NCI-H1694 treated with DMSO at 0.1 percent for 48 hours (cell line): Measurements from ENCODE around the gene GPR171.
A peak's percentile ranks its signal among the peaks of the same experiment; 100 is the strongest.
"Not testable (repeated sequence)": the region's sequence is repeated elsewhere in the genome, so short reads cannot be mapped to it uniquely, and the experiment has no call there.

Experiments used
- DNase-seq: peaks from one replicate; lab custom pipeline; 2025; lab: John Stamatoyannopoulos, UW

GPR171 gene, protein sequence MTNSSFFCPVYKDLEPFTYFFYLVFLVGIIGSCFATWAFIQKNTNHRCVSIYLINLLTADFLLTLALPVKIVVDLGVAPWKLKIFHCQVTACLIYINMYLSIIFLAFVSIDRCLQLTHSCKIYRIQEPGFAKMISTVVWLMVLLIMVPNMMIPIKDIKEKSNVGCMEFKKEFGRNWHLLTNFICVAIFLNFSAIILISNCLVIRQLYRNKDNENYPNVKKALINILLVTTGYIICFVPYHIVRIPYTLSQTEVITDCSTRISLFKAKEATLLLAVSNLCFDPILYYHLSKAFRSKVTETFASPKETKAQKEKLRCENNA

DNA sequence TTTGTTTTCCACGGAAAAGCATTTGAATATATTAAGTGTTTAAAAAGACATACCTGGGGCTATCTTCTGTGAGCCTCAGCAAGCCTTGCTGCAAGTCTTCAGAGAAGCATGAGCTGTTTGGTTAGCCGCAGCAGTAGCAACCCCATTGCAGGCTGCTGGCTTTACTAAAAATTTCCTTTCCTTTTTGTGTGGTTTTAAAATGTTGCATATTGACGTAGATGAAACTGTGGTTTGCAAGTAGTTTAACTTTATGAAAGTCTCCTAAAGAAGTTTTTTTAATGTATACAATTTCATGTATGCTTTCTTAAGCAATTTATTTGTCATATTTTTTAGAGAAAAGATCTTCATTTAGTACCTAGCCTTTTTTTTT lies at the start of gene GPR171:
Gene GPR171, minus strand, starts transcription at position 166 of the 370 bp plus-strand sequence. CDS start 3,830 bp downstream, outside the sequence.
- no peak for DNase-seq

DNA sequence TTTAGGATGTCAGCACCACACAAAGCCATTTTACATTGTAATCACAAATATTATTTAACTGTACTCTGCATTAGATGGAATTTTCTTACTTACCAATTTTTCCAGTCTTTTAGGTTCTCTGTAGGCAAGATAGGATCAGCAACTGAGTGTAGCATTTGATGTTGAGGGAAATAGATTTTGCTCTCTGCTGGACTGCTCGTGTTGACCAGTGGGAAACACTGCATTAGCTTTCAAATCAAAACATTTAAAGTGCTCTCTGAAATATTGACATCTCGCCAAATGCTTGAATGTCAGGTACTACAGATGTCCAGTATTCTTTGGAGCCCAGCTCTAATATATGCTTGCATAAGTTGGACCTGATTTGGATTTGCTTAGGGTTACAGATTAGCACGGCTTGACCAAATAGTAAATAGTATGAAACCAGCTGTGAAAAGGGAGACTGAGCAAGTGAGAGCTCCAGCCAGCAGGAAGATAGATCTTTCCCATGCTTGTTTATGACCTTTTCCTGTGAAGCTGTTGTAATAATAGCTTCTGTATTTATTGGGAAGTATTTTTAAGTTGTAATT lies 45.8 kb upstream of the GPR171 start:
- DNase-seq = no peak

DNA sequence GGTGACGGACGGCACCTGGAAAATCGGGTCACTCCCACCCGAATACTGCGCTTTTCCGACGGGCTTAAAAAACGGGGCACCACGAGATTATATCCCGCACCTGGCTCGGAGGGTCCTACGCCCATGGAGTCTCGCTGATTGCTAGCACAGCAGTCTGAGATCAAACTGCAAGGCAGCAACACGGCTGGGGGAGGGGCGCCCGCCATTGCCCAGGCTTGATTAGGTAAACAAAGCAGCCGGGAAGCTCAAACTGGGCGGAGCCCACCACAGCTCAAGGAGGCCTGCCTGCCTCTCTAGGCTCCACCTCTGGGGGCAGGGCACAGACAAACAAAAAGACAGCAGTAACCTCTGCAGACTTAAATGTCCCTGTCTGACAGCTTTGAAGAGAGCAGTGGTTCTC lies 39.0 kb upstream of the GPR171 start:
- DNase-seq = not testable (repeated sequence)

DNA sequence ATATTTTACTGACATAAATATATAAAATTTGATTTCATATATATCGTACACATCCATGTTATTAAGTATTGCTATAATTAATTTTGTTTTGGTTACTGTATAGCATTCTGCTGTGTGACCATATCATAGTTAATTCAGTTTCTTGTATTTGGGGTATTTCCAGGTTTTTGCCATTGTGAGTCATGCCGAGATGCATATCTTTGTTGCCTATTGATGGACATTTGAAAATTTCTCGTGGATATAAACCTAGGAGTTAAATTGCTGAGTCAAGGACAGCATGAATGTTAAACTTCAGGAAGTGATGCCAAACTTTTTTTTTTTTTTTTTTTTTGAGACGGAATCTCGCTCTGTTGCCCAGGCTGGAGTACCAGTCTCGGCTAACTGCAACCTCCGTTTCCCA lies 33.7 kb upstream of the GPR171 start:
- DNase-seq = no peak

DNA sequence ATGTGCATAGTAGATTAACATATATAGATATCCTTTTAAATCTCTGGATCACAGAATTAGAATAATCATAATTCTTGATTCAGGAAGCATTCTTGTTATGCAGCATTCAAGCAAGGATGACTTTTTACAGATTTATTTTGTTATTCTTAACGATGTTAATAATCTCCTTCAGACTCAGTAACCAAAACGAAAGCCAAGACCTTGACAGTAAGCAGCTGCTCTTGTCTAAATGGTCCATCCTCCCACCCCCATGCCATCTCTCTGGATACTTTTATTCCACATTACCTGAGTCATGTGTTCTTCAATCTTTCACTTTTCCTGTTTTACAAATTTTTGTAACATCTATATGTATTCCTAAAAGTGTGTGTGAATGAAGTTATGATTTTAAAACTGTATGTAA lies 33.3 kb upstream of the GPR171 start:
- no peak for DNase-seq

DNA sequence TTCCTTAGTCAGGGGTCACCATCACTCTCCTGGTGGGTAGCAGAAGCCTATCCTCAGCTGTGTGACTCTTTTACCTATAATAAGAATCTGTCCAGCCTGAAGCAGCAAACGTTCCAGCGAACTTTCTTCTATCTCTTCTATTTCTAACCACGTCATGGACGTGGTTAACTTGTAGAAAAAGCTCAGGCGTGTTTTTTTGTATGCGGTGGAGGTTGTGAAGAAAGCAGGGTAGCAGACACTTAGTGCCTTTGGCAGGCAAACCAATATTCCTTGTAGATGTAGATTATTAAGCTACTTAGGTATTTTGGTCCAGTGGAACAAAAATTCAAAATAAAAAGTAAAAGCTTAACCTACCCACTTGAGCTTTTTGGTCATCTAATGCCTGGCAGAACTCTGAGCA lies 31.8 kb upstream of the GPR171 start:
- DNase-seq = no peak

DNA sequence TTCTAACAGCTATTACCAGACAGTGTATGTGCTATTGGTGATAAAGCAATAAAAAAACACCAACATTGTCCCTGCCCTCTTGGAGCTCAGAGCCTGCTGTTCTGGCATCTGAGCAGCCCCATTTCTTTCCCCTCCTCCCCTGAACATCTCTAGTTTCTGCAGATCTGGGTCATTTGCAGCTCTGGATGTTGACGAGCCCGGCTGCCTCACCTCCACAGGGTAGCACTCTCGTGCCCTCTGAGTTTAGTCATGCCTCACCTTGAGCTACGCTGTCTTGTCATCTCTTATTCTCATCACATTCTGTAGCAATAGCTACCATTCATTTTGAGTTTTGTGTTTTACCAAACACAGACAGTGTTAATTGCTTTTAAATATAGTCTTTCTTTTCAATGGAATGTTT lies 30.0 kb upstream of the GPR171 start:
- DNase-seq = no peak

DNA sequence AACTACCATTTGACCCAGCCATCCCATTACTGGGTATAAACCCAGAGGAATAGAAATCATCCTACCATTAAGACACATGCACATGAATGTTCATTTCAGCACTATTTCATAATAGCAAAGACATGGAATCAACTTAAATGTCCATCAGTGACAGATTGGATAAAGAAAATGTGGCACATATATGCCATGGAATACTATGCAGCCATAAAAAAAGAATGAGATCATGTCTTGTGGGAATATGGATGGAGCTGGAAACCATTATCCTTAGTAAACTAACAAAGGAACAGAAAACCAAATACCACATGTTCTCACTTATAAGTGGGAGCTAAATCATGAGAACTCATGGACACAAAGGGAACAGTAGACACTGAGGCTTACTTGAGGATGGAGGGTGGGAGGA lies 29.4 kb upstream of the GPR171 start:
- not testable (repeated sequence) for DNase-seq

DNA sequence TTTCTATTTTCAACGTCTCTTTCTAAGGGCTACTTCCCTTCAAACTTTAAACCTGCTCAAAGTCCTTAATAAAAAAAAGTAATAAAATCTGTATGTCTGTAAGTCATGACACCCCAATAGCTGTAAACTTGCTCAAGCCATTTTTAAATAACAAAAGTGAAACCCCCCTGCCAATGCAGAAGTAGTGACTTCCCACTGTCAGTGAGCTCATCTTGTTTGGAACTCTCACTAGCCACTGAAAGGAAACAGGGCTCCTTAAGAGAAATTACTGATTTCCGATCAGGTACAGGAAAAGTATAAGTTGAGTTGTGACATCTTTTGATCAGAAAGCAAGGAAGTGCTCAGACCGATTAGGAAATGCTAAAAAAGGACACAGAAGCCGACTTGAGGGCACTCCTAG lies 27.6 kb upstream of the GPR171 start:
- DNase-seq = no peak

DNA sequence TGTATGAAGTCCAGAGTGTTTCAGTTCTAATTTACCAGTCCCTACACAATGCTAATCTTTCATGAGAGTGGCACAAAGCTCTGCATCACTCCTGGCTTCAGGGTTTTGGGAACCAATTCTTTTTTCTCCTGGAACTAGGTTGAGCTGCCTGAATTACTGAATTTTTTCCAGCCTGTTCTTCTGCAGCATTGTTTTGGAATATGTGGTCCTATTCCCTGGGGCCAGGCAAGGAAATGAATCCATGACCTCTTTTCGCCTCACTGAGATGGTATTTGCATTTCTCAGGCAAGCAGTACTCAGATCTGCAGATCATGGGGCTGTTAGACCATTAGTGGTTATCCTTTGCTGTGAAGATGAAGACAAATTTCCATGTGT lies 25.6 kb upstream of the GPR171 start:
- DNase-seq = no peak

DNA sequence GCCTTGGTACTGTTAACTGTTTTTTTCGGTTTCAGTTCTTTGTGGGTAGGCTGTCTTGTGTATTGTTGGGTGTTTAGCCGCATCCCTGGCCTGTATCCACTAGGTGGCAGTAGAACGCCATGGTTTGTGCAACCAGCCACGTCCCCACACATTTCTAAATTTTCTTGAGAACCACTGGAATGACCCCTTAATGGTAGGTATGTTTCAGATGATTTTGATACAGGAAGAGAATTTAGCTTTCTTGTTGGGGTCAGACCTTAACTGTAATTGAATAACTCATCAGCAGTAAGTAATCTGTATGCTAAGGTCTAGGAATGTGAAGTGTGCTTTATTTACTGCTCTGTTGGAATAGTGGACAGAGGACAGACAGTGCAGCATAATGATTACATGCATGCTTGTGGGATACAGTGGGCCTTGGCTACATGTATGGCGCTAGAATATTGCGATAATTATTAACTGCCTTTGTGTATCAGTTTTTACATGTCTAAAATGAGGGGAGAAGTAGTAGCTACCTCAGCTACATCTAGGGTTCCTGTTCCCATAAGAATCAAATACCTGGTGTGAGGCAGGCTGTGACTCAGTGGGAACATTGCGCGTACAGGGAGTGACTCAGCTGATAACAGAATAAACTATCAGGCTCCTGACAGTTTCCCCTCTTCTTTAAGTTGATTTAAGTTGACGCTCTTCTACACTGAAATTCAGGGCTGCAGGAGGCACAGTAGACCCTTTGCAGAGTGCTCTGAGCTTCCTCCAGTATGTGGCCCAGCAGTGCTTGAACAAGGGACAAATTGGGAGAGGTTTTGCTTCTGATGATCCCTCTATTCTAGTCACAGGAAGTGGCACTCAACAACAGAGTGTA lies 25.0 kb upstream of the GPR171 start:
- peak; percentile 48 for DNase-seq

DNA sequence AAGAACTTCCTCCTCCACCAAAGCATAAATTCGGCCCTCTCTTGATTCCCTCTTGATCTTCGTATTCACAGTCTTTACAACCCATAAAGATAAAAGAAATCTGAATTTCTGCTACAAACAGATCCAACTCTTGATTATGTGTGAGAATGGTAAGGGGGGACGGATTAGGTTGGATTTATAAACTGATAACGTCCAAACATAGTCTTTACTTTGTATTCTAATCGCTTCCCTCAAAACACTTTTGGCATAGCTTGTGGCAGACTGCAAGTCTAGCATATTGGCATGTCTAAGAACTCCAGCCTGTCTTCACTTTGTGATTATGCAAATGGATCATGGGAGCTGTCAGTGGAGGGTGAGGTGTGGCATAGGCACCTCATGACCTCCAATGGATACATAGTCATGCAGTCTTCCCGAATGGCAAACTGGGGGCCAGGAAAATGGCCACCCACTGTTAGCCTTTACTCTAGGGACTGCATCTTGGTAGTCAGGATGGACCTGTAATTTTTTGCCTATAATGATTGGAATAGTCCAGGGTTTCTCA lies 24.3 kb upstream of the GPR171 start:
- DNase-seq = no peak

DNA sequence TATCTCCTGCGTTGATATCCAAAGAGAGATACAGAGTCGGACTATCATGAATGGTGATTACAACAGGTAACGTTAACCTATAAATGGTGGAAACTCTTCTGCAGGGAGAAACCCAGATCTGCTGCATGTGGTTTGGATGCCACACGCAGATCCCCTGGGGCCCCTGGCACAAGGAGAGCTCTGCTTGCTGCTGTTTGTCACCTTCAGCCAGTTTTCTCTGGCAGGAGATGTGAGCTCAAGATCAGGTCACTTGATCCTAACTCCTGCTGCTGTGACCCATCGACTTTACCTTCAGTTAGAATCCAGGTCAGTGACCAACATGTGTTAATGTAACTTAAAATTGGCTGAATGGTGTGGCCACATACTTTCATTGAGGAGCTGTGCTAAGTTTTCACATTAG lies 23.8 kb upstream of the GPR171 start:
- no peak for DNase-seq

DNA sequence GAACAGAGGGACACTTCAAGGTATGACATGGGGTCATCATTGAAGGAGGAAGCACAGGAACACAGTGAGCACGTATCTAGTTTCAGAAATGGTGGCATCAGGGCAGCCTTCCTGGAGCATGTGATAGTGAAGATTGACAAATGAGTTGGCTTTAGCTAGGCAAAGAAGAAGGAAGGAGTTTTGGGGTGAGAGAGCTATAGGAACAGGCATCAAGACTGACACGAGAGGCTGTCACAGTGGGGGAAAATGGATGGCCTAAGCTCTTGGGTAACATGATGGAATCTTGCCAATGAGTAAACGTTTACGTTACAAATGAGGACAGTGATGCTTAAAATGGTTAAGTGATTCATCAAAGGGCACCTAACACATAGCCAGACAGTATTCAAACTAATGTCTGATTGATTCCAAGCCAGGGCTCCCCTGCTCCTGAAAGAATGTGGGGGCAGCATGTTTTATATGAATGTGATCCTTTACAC lies 23.1 kb upstream of the GPR171 start:
- DNase-seq = no peak

DNA sequence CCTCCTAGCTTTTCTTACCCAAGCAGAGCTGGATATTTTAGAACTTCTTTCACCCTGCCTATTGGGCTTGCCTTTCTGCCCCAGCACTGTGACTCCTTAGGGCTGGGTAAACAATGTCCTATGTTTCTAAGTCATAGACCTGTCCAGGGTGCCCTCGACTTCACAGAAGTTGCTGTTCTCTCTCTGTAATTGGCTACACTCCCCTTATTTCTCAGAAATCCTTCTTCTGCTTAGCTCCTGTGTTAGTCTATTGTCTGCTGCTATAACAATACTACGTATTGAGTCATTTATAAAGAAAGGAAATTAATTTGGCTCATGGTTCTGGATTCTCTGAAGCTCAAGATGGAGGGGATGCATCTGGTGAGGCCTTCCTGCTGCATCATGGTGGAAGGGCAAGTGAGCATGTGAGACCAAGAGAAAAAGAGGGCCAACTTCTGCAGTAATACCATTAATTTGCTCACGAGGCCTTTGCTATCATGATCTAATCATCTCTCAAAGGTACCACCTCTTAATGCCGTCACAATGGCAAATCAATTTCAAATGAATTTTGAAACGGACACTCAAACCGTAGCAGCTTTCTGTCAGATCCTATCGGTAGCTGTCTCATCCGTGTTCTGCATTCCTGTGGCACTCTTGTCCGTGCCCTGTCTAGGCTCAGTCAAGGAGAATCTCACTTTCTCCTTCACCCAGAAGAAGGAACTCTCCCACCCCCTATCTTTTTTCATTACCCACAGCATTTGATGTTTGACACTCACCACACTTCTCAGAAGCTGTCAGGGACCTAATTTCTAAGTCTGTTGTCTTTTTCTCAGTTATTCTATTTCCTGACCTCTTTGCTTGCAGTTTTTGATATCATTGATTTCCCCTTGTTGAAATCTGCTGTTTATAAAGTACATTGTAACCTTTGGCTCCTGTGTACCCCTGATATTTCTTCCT lies 22.3 kb upstream of the GPR171 start:
- DNase-seq = no peak

DNA sequence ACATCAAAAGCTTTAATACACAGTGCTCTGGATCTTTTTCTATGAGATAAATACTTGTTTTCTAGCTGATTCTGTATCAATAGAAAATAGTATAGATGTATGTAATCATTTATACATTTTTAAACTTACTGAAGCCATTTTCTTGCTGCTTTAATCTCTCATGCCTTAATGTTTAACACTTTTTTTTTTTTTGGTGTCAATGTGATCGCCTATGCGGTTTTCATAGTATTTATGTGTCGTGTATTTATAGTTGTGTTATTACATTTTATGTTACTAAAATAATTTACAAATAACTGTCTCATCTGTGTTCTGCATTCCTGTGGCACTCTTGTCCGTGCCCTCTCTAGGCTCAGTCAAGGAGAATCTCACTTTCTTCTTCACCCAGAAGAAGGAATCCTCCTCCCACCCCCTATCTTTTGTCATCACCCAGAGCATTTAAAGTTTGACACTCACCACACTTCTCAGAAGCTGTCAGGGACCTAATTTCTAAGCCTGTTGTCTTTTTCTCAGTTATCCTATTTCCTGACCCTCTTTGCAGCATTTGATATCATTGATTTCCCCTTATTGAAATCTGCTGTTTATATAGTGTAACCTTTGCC lies 21.4 kb upstream of the GPR171 start:
- DNase-seq = no peak

DNA sequence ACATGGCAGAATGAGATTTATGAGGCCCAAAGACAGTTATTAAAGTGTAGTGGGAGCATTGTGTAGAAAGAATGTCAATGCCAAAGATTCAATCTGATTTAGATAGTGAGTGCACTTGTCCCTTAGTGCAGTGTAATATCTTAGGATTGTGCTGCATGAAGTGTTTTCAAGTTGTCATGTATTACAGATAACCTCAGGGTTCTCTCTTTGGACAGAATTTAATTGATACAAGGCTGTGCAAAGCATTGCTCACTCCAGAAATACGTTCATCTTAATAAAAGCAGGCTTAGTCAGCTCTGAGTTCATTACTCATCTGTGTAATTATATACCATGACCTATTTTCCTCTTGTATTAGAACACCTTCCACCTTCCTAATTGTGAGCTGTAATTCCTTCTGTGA lies 16.0 kb upstream of the GPR171 start:
- no peak for DNase-seq

DNA sequence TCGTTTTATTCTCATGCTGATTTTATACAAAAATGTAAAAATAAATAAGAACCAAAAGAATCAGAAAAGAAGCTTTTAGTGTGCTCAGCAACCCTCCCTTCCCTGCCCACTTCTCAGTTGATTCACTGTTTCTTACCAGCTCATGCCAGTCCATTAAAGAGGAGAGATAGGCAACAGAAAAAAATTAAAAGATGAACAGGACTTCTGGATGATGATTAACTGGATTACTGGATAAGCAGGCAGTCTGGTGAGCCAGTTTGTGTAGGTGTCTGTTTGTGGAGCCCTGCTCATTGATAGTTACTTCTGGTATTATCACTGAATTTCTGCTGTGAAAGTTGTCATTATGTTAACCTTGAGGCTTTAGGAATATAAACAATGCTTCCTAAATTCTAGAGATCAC lies 15.1 kb upstream of the GPR171 start:
- no peak for DNase-seq

DNA sequence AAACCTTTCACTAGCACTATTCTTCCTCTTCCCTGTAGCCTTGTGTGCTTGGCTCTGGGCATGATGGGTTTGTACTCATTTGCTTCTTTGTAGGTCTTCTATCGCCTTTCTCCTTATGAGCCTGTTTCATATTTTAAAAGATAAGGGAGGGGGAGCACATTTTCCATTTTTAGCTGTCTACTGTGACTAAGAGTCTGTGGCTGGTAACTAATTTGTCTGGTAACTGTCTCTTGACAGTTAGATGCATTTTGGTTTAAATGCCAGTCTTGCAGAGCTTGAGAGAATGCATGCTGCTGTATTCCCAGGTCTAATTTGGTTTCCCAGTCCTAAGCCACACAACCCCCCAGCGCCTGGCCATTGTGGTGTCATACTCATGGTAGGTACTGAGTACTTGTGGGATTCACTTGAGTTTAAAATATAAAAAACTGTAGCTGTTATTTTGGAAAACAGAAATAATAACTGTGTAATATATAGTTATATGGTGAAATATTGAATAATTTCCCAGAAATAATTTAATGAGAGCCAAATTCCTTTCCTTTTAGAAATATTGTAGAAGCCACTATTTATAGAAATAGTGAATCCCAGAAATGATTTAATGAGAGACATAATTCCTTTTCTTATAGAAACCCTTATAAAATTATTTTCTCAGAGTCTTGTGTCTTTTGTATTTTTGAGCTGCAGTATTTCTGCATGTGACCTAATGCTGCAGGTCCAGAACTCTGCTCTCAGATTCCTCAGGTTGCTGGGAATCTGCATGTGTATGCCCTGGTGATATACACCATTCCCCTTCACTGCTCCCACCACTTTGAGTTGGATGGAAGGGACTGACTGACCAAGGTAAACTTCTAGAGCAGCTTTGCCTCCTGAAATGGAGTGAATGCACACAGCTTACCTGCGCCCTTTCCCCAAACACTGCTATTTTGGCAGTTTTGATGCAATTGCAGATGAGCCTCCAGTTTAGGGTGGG lies 13.9 kb upstream of the GPR171 start:
- no peak for DNase-seq

DNA sequence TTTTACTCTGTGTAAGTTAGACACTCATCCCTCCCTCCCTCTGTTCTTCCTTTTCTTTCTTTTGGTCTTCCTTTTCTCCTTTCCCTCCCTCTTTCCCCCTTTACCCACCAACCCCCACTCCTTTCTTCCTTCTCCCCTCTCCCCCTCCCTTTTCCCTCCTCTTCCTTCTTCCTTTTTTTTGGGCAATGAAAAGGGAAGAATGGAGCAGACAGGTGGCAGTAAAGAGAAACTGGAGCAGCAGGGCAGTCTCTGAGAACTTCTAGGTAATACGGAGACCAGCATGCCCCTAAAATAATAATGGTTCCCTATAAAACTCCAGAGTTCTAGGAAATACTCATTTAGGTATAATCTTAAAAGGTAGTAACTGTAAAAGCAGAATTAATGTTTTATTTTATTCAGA lies 11.4 kb upstream of the GPR171 start:
- DNase-seq = no peak
